HepG2 (cell line): Measurements from ENCODE around the gene MAP3K14. TPM values are rescaled to one million over a fixed set of nuclear protein-coding genes. Genes with fewer than 3 reads are reported as not detected.

Experiments
- ATAC-seq: fragments of 200-7000 bp; cut with Tn5 transposase; 3 replicates; pipeline ENCODE4 v1.9.1; 2020; ENCODE audit warnings: mild to moderate bottlenecking, moderate library complexity
- BruUV-seq: library from RNA; stranded (reverse); fragments of 400-500 nt; replicated peaks from 2 replicates; lab custom pipeline; 2021; lab: Mats Ljungman, UMichigan
- CTCF ChIA-PET: fragments of 300-600 bp; formaldehyde crosslinking; extraction: SDS; loops from one replicate; lab custom pipeline; 2021; ENCODE audit warnings: low total read pairs, inconsistent platforms, low intra/inter-chr PET ratio; lab: Yijun Ruan, JAX
- POLR2A ChIA-PET: fragments of 350-600 bp; sonication (Branson Sonifier 250); formaldehyde crosslinking; loops from one replicate; lab custom pipeline; 2020; ENCODE audit warnings: antibody characterized with exemption, inconsistent platforms; lab: Yijun Ruan, JAX
- DNase-seq: peaks from one replicate; pipeline ENCODE4 v3.0.0-alpha.2; 2015; ENCODE audit warnings: low spot score
- FAIRE-seq: peaks from 3 replicates; lab custom pipeline; 2011; peaks lifted over from hg19 to GRCh38; lab: Jason Lieb, UNC
- H2AFZ ChIP-seq: one replicate; pipeline ENCODE4 v1.6.1; 2011; ENCODE audit warnings: low read length, inconsistent platforms
- H3K27ac ChIP-seq: fragments of 300-600 bp; 3 replicates; pipeline ENCODE4 v1.8.0; 2011; ENCODE audit warnings: mixed run types, mild to moderate bottlenecking, mixed read lengths, low read length, inconsistent platforms; ENCODE audit not compliant: insufficient read depth; ENCODE audit errors: extremely low read length
- H3K27me3 ChIP-seq, 2 experiments: fragments of 200-600 bp in 1 of 2; 2 replicates in 1 of 2; 3 replicates in 1 of 2; pipeline versions ENCODE4 v1.6.0 to v1.8.0; 2011; ENCODE audit warnings: low read length in 2 of 2, mild to moderate bottlenecking in 2 of 2, moderate library complexity in 2 of 2, inconsistent platforms in 1 of 2; ENCODE audit not compliant: insufficient read depth in 2 of 2, control insufficient read depth in 1 of 2
- H3K36me3 ChIP-seq, 2 experiments: fragments of 200-600 bp in 1 of 2; replicated peaks in 1 of 2; 2 replicates in 1 of 2; 3 replicates in 1 of 2; pipeline versions ENCODE4 v1.5.1 to v1.8.0; 2011; ENCODE audit warnings: low read length in 2 of 2, inconsistent platforms in 1 of 2; ENCODE audit not compliant: insufficient read depth in 2 of 2, control insufficient read depth in 1 of 2
- H3K4me1 ChIP-seq: 2 replicates; pipeline ENCODE4 v1.5.1; 2012; ENCODE audit warnings: low read length, inconsistent platforms; ENCODE audit not compliant: insufficient read depth
- H3K4me2 ChIP-seq: 2 replicates; pipeline ENCODE4 v1.6.0; 2011; ENCODE audit warnings: low read depth, low read length, inconsistent platforms
- H3K4me3 ChIP-seq, 3 experiments: fragments of 200-600 bp in 1 of 3; sonication (generic), shearing (Covaris generic) in 1 of 3; replicated peaks in 1 of 3; 2 replicates each; pipeline ENCODE4 v1.5.1; 2011 to 2016; ENCODE audit warnings: low read length in 3 of 3, inconsistent platforms in 2 of 3, low read depth in 2 of 3, mild to moderate bottlenecking in 2 of 3, control low read depth in 1 of 3, mixed read lengths in 1 of 3; ENCODE audit not compliant: insufficient read depth in 1 of 3
- H3K79me2 ChIP-seq: one replicate; pipeline ENCODE4 v1.6.1; 2011; ENCODE audit warnings: low read length, inconsistent platforms; ENCODE audit not compliant: insufficient read depth
- H3K9ac ChIP-seq: 2 replicates; pipeline ENCODE4 v1.6.0; 2011; ENCODE audit warnings: mild to moderate bottlenecking, low read depth, low read length, inconsistent platforms; ENCODE audit not compliant: insufficient read depth
- H3K9me3 ChIP-seq: 2 replicates; pipeline ENCODE4 v1.5.1; 2012; ENCODE audit warnings: mild to moderate bottlenecking, low read length
- H4K20me1 ChIP-seq: 2 replicates; pipeline ENCODE4 v1.6.0; 2011; ENCODE audit warnings: inconsistent platforms, mild to moderate bottlenecking, low read length, moderate library complexity; ENCODE audit not compliant: insufficient read depth
- MTF2 ChIP-seq: sonication (generic); formaldehyde crosslinking; IDR thresholded peaks from 2 replicates; pipeline ENCODE4 v1.5.0; 2020; ENCODE audit warnings: missing genetic modification reagents, borderline replicate concordance
- ZNF687 ChIP-seq: sonication (generic); formaldehyde crosslinking; IDR thresholded peaks from 2 replicates; pipeline ENCODE4 v1.5.1; 2020; ENCODE audit warnings: mild to moderate bottlenecking, missing genetic modification reagents, moderate library complexity
- WGBS: methylation state at CpG from one replicate; pipeline ENCODE4 v1.1.6; 2017; ENCODE audit warnings: low lambda C conversion rate; 5-methylcytosine and 5-hydroxymethylcytosine counted together
- in situ Hi-C: cut with HindIII; loops from 2 replicates; pipeline ENCODE4 v1.10.0; 2017; ENCODE audit warnings: low pct_unique_long_range_greater_than_20kb; ENCODE audit not compliant: extremely low pct_ligation_motif_present
- intact Hi-C: fragments of 100-400 bp; cut with micrococcal nuclease; formaldehyde crosslinking; loops from one replicate; pipeline ENCODE4 v1.10.0; 2022; ENCODE audit not compliant: unreplicated experiment
- polyA plus RNA-seq, 8 experiments: library from polyadenylated mRNA; depleted of rRNA in 3 of 8; stranded (reverse) in 7 of 8; unstranded in 1 of 8; fragments of >200 nt; fragmentation: Illumina TruSeq in 4 of 8; extraction: Trizol in 4 of 8; gene quantifications; 2 replicates each; pipeline versions ENCODE4 v1.2.1 to v1.2.3, GENCODE V29; 2011 to 2016; ENCODE audit warnings: low read depth in 4 of 8, missing spikeins in 1 of 8, mixed read lengths in 1 of 8; ENCODE audit not compliant: insufficient read depth in 1 of 8
- total RNA-seq, 5 experiments: library from RNA; depleted of rRNA; stranded (reverse); fragments of >200 nt; fragmentation: Illumina TruSeq; extraction: Trizol; gene quantifications; 2 replicates each; pipeline ENCODE4 v1.2.3, GENCODE V29; 2016; ENCODE audit warnings: low read depth in 1 of 5

The MAP3K14 gene
- total and polyA plus RNA-seq, 2 of the 13 experiments (the other 11 are each of a cell fraction or from before 2014, with no cell fraction given) = 2.6 TPM

GRCh38 chr17:45224671-45225050 lies 92.2 kb downstream of the MAP3K14 start:
- TF ChIP-seq ZNF687 (0 out of 2 replicates have a peak, but pooled peaks have one; percentile 23), MTF2 (CRISPR knock-in tag) (no peak)
- in situ Hi-C loops (no loop called here), intact Hi-C loops (no loop called here)
- Histone ChIP-seq H3K27ac (no peak overlapping the region), H3K4me2 (no peak overlapping the region), H3K4me3 (no peak overlapping the region), H3K79me2 (no peaks in the 10 kb centered on the region), H3K27me3 (peaks cover 26 to 63% of the 10 kb centered on the region in 2 experiments; a peak in 4 of 5 replicates), H3K4me1 (peaks cover 48% of the 10 kb centered on the region), H2AFZ (no peak overlapping the region), H3K9ac (no peak overlapping the region), H3K36me3 (no peaks in the 10 kb centered on the region), H4K20me1 (no peaks in the 10 kb centered on the region), H3K9me3 (no peaks in the 10 kb centered on the region)
- BruUV-seq = no TSS peak
- ATAC-seq (no peak), FAIRE-seq (no peak), DNase-seq (no peak)
- POLR2A ChIA-PET = interaction anchor here (2.3 kb wide), 1 partner anchor 76 kb away, joined by 11 read pairs; the partner anchor contains the start of gene HEXIM1
- WGBS = 52% methylated on average over 5 of the region's 9 CpGs
- CTCF ChIA-PET = no interaction called here
